HEK293 (cell line): Measurements from ENCODE around the gene COPS9.

Experiments
- CTCF ChIA-PET: fragments of 350-600 bp; formaldehyde crosslinking; extraction: SDS; loops from one replicate; lab custom pipeline; 2021; ENCODE audit warnings: antibody characterized with exemption; lab: Yijun Ruan, JAX
- POLR2A ChIA-PET: fragments of 300-600 bp; formaldehyde crosslinking; extraction: SDS; loops from one replicate; lab custom pipeline; 2020; ENCODE audit warnings: antibody characterized with exemption, inconsistent platforms; lab: Yijun Ruan, JAX
- H3K27ac ChIP-seq: fragments of 200-500 bp; sonication (Bioruptor generic); 2 replicates; pipeline ENCODE4 v1.5.1; 2014; ENCODE audit warnings: low read depth, low read length, control low read depth, inconsistent platforms; ENCODE audit errors: extremely low read depth
- H3K36me3 ChIP-seq, 2 experiments: fragments of 200-500 bp in 1 of 2; sonication (Bioruptor generic) in 1 of 2; 1 replicate in 1 of 2; 2 replicates in 1 of 2; pipeline ENCODE4 v1.5.1; 2014 to 2017; ENCODE audit warnings: inconsistent platforms in 2 of 2, low read length in 2 of 2; ENCODE audit not compliant: control insufficient read depth in 2 of 2, insufficient read depth in 1 of 2
- H3K4me1 ChIP-seq: fragments of 200-500 bp; sonication (Bioruptor generic); 2 replicates; pipeline ENCODE4 v1.5.1; 2014; ENCODE audit warnings: mild to moderate bottlenecking, low read length, inconsistent platforms; ENCODE audit not compliant: control insufficient read depth, insufficient read depth
- H3K4me3 ChIP-seq: 2 replicates; pipeline ENCODE4 v1.5.1; 2011; ENCODE audit warnings: low read depth, mild to moderate bottlenecking, control low read depth, low read length, moderate library complexity
- H3K9me3 ChIP-seq: fragments of 200-500 bp; sonication (Bioruptor generic); 2 replicates; pipeline ENCODE4 v1.5.1; 2014; ENCODE audit warnings: low read depth, low read length, inconsistent platforms; ENCODE audit not compliant: control insufficient read depth, insufficient read depth
- KLF17 ChIP-seq: fragments of 450-650 bp; formaldehyde crosslinking; IDR thresholded peaks from 2 replicates; pipeline ENCODE4 v1.5.1; 2016; ENCODE audit warnings: missing biosample characterization, missing genetic modification characterization
- KLF8 ChIP-seq: fragments of 450-650 bp; formaldehyde crosslinking; IDR thresholded peaks from 2 replicates; pipeline ENCODE4 v1.5.1; 2016; ENCODE audit warnings: missing biosample characterization, missing genetic modification characterization
- REPIN1 ChIP-seq: fragments of 450-650 bp; formaldehyde crosslinking; IDR thresholded peaks from 2 replicates; pipeline ENCODE4 v1.5.1; 2017; ENCODE audit warnings: missing biosample characterization, missing genetic modification characterization, low read depth
- ZBTB21 ChIP-seq: fragments of 450-650 bp; formaldehyde crosslinking; IDR thresholded peaks from 2 replicates; pipeline ENCODE4 v1.5.1; 2017; ENCODE audit warnings: missing biosample characterization, missing genetic modification characterization
- ZBTB6 ChIP-seq: fragments of 450-650 bp; formaldehyde crosslinking; IDR thresholded peaks from 2 replicates; pipeline ENCODE4 v1.5.1; 2017; ENCODE audit warnings: missing biosample characterization, missing genetic modification characterization
- ZFP3 ChIP-seq: fragments of 450-650 bp; formaldehyde crosslinking; IDR thresholded peaks from 2 replicates; pipeline ENCODE4 v1.5.1; 2016; ENCODE audit warnings: low read depth, missing biosample characterization, missing genetic modification characterization
- ZNF16 ChIP-seq: fragments of 450-650 bp; formaldehyde crosslinking; IDR thresholded peaks from 2 replicates; pipeline ENCODE4 v1.5.1; 2016; ENCODE audit warnings: low read depth, missing biosample characterization, missing genetic modification characterization
- ZNF19 ChIP-seq: fragments of 450-650 bp; formaldehyde crosslinking; IDR thresholded peaks from 2 replicates; pipeline ENCODE4; 2016; ENCODE audit warnings: missing biosample characterization, missing genetic modification characterization, low read depth
- ZNF302 ChIP-seq: fragments of 450-650 bp; formaldehyde crosslinking; IDR thresholded peaks from 2 replicates; pipeline ENCODE4 v1.5.1; 2016; ENCODE audit warnings: missing biosample characterization, missing genetic modification characterization, low read depth
- ZNF391 ChIP-seq: fragments of 450-650 bp; formaldehyde crosslinking; IDR thresholded peaks from 2 replicates; pipeline ENCODE4 v1.5.1; 2016; ENCODE audit warnings: low read depth, missing biosample characterization, missing genetic modification characterization, borderline replicate concordance
- ZNF513 ChIP-seq: fragments of 450-650 bp; IDR thresholded peaks from 2 replicates; pipeline ENCODE4 v1.5.1; 2018; ENCODE audit warnings: missing biosample characterization, missing genetic modification characterization
- ZNF514 ChIP-seq: fragments of 450-650 bp; formaldehyde crosslinking; IDR thresholded peaks from 2 replicates; pipeline ENCODE4 v1.5.1; 2016; ENCODE audit warnings: missing biosample characterization, missing genetic modification characterization
- ZNF571 ChIP-seq: fragments of 450-650 bp; formaldehyde crosslinking; IDR thresholded peaks from 2 replicates; pipeline ENCODE4 v1.5.0; 2017; ENCODE audit warnings: missing biosample characterization, missing genetic modification characterization
- ZNF610 ChIP-seq: fragments of 450-650 bp; formaldehyde crosslinking; IDR thresholded peaks from 2 replicates; pipeline ENCODE4 v1.5.1; 2016; ENCODE audit warnings: missing biosample characterization, missing genetic modification characterization, borderline replicate concordance
- ZNF621 ChIP-seq: fragments of 450-650 bp; formaldehyde crosslinking; IDR thresholded peaks from 2 replicates; pipeline ENCODE4 v1.5.1; 2017; ENCODE audit warnings: missing biosample characterization, missing genetic modification characterization
- ZNF692 ChIP-seq: fragments of 450-650 bp; formaldehyde crosslinking; IDR thresholded peaks from 2 replicates; pipeline ENCODE4 v1.5.1; 2016; ENCODE audit warnings: missing biosample characterization, missing genetic modification characterization
- ZNF707 ChIP-seq: fragments of 450-650 bp; formaldehyde crosslinking; IDR thresholded peaks from 2 replicates; pipeline ENCODE4 v1.5.1; 2016; ENCODE audit warnings: missing biosample characterization, missing genetic modification characterization
- ZNF830 ChIP-seq: fragments of 450-650 bp; IDR thresholded peaks from 2 replicates; pipeline ENCODE4 v1.5.0; 2018; ENCODE audit warnings: missing biosample characterization, missing genetic modification characterization, low read depth, mild to moderate bottlenecking, moderate library complexity
- ZSCAN16 ChIP-seq: fragments of 450-650 bp; formaldehyde crosslinking; IDR thresholded peaks from 2 replicates; pipeline ENCODE4 v1.5.1; 2016; ENCODE audit warnings: missing biosample characterization, missing genetic modification characterization
- ZSCAN23 ChIP-seq: fragments of 450-650 bp; formaldehyde crosslinking; IDR thresholded peaks from 2 replicates; pipeline ENCODE4 v1.5.1; 2016; ENCODE audit warnings: missing biosample characterization, missing genetic modification characterization

The COPS9 gene

GRCh38 chr2:240130393-240131195 is 5.5 kb downstream of the COPS9 start:
- CTCF ChIA-PET = no interaction called here
- TF ChIP-seq ZBTB6 (tag by site-specific recombination) (no peak), ZNF610 (tag by site-specific recombination) (no peak), ZSCAN16 (tag by site-specific recombination) (no peak), ZNF16 (tag by site-specific recombination) (no peak), ZNF19 (no peak), ZNF621 (tag by site-specific recombination) (no peak), ZNF391 (tag by site-specific recombination) (no peak), ZNF692 (tag by site-specific recombination) (no peak)
- TF ChIP-seq, all 188 proteins: peak for 0

GRCh38 chr2:240129731-240130392 is 6.2 kb downstream of the COPS9 start:
- Histone ChIP-seq H3K36me3 (peaks cover 0 to 88% of the 10 kb centered on the region in 2 experiments; a peak in 1 of 3 replicates), H3K4me1 (peaks cover 5% of the 10 kb centered on the region; the same call in 1 of the 2 replicates), H3K9me3 (no peaks in the 10 kb centered on the region), H3K4me3 (no peak overlapping the region), H3K27ac (no peak overlapping the region)
- CTCF ChIA-PET = interaction anchor here (1.2 kb wide), 1 partner anchor 108 kb away, joined by 5 read pairs; no protein-coding TSS in a partner anchor
- TF ChIP-seq ZNF513 (tag by site-specific recombination) = no peak
- TF ChIP-seq KLF8 (tag by site-specific recombination) = no peak
- no peak for TF ChIP-seq ZBTB21 (tag by site-specific recombination)
- TF ChIP-seq KLF17 (tag by site-specific recombination) = no peak
- no peak for TF ChIP-seq ZSCAN23 (tag by site-specific recombination)
- no peak for TF ChIP-seq ZNF302 (tag by site-specific recombination)
- no peak for TF ChIP-seq ZNF514 (tag by site-specific recombination)
- no peak for TF ChIP-seq ZNF571 (tag by site-specific recombination)
- no peak for TF ChIP-seq ZNF707 (tag by site-specific recombination)
- no peak for TF ChIP-seq REPIN1
- TF ChIP-seq ZFP3 (tag by site-specific recombination) = no peak
- TF ChIP-seq ZNF830 (tag by site-specific recombination) = no peak
- TF ChIP-seq, all 188 proteins: peak for 0
- POLR2A ChIA-PET = no interaction called here

More at GRCh38 chr2:240130393-240131195, 5.5 kb downstream of the COPS9 start:
- H3K9me3 ChIP-seq = no peaks in the 10 kb centered on the region
- H3K4me1 ChIP-seq = peaks cover 9% of the 10 kb centered on the region; the same call in 1 of the 2 replicates
- H3K4me3 ChIP-seq = no peak overlapping the region
- POLR2A ChIA-PET = no interaction called here
- peaks cover 0 to 87% of the 10 kb centered on the region in 2 experiments; a peak in 1 of 3 replicates for H3K36me3 ChIP-seq
- H3K27ac ChIP-seq = no peak overlapping the region
